ENCODE measurements around the gene LRTM2.

DNA sequence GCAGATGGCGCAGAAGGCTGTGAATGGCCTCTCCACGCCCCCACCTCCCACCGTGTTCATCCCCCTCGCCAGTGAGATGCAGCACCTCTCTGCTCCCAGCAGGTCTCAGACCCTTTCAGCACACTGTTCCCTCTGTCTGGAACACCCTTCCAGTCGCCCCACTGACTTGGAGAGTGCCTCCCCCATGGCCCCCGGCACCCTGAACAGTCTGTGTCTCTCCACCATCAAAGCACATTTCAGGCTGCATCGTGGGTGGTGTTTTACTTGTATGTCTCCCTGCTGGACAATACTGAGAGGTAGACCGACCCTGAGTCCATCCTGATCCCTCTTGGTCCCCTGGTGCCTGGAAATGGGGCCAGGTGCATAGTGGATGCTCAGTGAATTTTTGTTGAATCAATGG is 63.1 kb downstream of the LRTM2 start:
- TF ChIP-seq CTCF (optimal IDR thresholded peaks at IDR 0.05 in 1 of 3, IDR thresholded peaks at IDR 0.05 in 1 of 3, conservative IDR thresholded peaks at IDR 0.05 in 1 of 3; ENCODE audit: extremely low read depth in 1 of 3, insufficient read depth in 2 of 3, low read length in 3 of 3): no peak
- no peak for TF ChIP-seq EZH2 (IDR thresholded peaks at IDR 0.05; ENCODE audit: low read length)
